Mesenchymal stem cell (in vitro differentiated cells and primary cell): ENCODE data around the gene OR2A5.

Experiments used
- DNase-seq: peaks from one replicate; pipeline ENCODE4 v3.0.0-alpha.2; 2013
- H2AFZ ChIP-seq: one replicate; pipeline ENCODE4 v1.6.1; 2013; ENCODE audit warnings: low read depth, mild to moderate bottlenecking, control low read depth, inconsistent platforms, low read length, moderate library complexity
- H2AK5ac ChIP-seq: 2 replicates; pipeline ENCODE4 v1.6.1; 2013; ENCODE audit warnings: low read length, moderate library complexity, mild to moderate bottlenecking, inconsistent platforms; ENCODE audit not compliant: severe bottlenecking
- H2BK120ac ChIP-seq: one replicate; pipeline ENCODE4 v1.6.1; 2013; ENCODE audit warnings: low read depth, mild to moderate bottlenecking, inconsistent platforms, low read length, moderate library complexity
- H2BK12ac ChIP-seq, 2 experiments: one replicate each; pipeline ENCODE4 v1.6.1; 2013; ENCODE audit warnings: inconsistent platforms in 2 of 2, low read length in 2 of 2, mild to moderate bottlenecking in 2 of 2, moderate library complexity in 2 of 2, control low read depth in 1 of 2
- H2BK15ac ChIP-seq: one replicate; pipeline ENCODE4 v1.6.1; 2013; ENCODE audit warnings: mild to moderate bottlenecking, low read depth, inconsistent platforms; ENCODE audit not compliant: poor library complexity, severe bottlenecking
- H2BK5ac ChIP-seq: 2 replicates; pipeline ENCODE4 v1.6.1; 2013; ENCODE audit warnings: low read depth, mild to moderate bottlenecking, low read length, control low read depth, inconsistent platforms; ENCODE audit not compliant: poor library complexity, severe bottlenecking
- H3K14ac ChIP-seq, 2 experiments: one replicate each; pipeline ENCODE4 v1.6.1; 2013; ENCODE audit warnings: inconsistent platforms in 2 of 2, low read length in 2 of 2, control low read depth in 1 of 2, mild to moderate bottlenecking in 1 of 2, moderate library complexity in 1 of 2
- H3K18ac ChIP-seq, 2 experiments: one replicate each; pipeline ENCODE4 v1.6.1; 2013; ENCODE audit warnings: inconsistent platforms in 2 of 2, low read length in 2 of 2, control low read depth in 1 of 2, low read depth in 1 of 2, mild to moderate bottlenecking in 1 of 2
- H3K23ac ChIP-seq, 2 experiments: one replicate each; pipeline ENCODE4 v1.6.1; 2013; ENCODE audit warnings: inconsistent platforms in 2 of 2, low read length in 2 of 2, mild to moderate bottlenecking in 2 of 2, moderate library complexity in 2 of 2, control low read depth in 1 of 2
- H3K27ac ChIP-seq: 2 replicates; pipeline ENCODE4 v1.5.1; 2013; ENCODE audit warnings: mild to moderate bottlenecking, moderate library complexity, low read length, control low read depth, inconsistent platforms; ENCODE audit not compliant: poor library complexity, severe bottlenecking
- H3K27me3 ChIP-seq, 2 experiments: 2 replicates each; pipeline versions ENCODE4 v1.6.1 to v1.7.0; 2013; ENCODE audit warnings: low read length in 2 of 2, mild to moderate bottlenecking in 2 of 2, moderate library complexity in 2 of 2, control low read depth in 1 of 2, inconsistent platforms in 1 of 2; ENCODE audit not compliant: control insufficient read depth in 1 of 2, insufficient read depth in 1 of 2
- H3K36me3 ChIP-seq, 2 experiments: 2 replicates each; pipeline versions ENCODE4 v1.6.1 to v1.7.0; 2013; ENCODE audit warnings: low read length in 2 of 2, control low read depth in 1 of 2, inconsistent platforms in 1 of 2, low read depth in 1 of 2, mild to moderate bottlenecking in 1 of 2; ENCODE audit not compliant: insufficient read depth in 2 of 2, control insufficient read depth in 1 of 2
- H3K4ac ChIP-seq, 2 experiments: one replicate each; pipeline ENCODE4 v1.6.1; 2013; ENCODE audit warnings: inconsistent platforms in 2 of 2, low read length in 2 of 2, mild to moderate bottlenecking in 2 of 2, moderate library complexity in 2 of 2, control low read depth in 1 of 2, low read depth in 1 of 2
- H3K4me1 ChIP-seq: 2 replicates; pipeline ENCODE4 v1.6.1; 2013; ENCODE audit warnings: low read depth, low read length, control low read depth; ENCODE audit not compliant: control insufficient read depth, insufficient read depth
- H3K4me2 ChIP-seq: 2 replicates; pipeline ENCODE4 v1.6.1; 2013; ENCODE audit warnings: low read length, mild to moderate bottlenecking, inconsistent platforms; ENCODE audit not compliant: poor library complexity, severe bottlenecking
- H3K4me3 ChIP-seq, 2 experiments: 2 replicates each; pipeline versions ENCODE4 v1.5.1 to v1.7.0; 2013; ENCODE audit warnings: low read length in 2 of 2, mild to moderate bottlenecking in 2 of 2, control low read depth in 1 of 2, low read depth in 1 of 2; ENCODE audit not compliant: insufficient read depth in 1 of 2
- H3K79me1 ChIP-seq: replicated peaks from 2 replicates; pipeline ENCODE4 v1.6.1; 2013; ENCODE audit warnings: mild to moderate bottlenecking, control low read depth, low read length, inconsistent platforms; ENCODE audit not compliant: poor library complexity, severe bottlenecking
- H3K9ac ChIP-seq: 2 replicates; pipeline ENCODE4 v1.7.0; 2013; ENCODE audit warnings: mild to moderate bottlenecking, low read length, moderate library complexity
- H3K9me3 ChIP-seq: 2 replicates; pipeline ENCODE4 v1.7.0; 2013; ENCODE audit warnings: mild to moderate bottlenecking, low read length; ENCODE audit not compliant: control insufficient read depth
- H4K8ac ChIP-seq: one replicate; pipeline ENCODE4 v1.6.1; 2013; ENCODE audit warnings: inconsistent platforms, mild to moderate bottlenecking, low read length, moderate library complexity
- H4K91ac ChIP-seq: one replicate; pipeline ENCODE4 v1.6.1; 2013; ENCODE audit warnings: mild to moderate bottlenecking, low read length, inconsistent platforms
- WGBS: methylation state at CpG from one replicate; pipeline ENCODE4 v1.1.7; 2013; ENCODE audit warnings: mixed read lengths; 5-methylcytosine and 5-hydroxymethylcytosine counted together

Gene OR2A5

GRCh38 chr7:144087230-144087629 is 38.5 kb downstream of the OR2A5 start:
- Histone ChIP-seq H3K14ac (no peak overlapping the region), H2AK5ac (no peak overlapping the region), H3K27me3 (no peaks in the 10 kb centered on the region), H2BK120ac (no peak overlapping the region), H2BK5ac (no peak overlapping the region), H3K4me1 (no peaks in the 10 kb centered on the region), H3K27ac (no peak overlapping the region), H2BK12ac (no peak overlapping the region), H3K9me3 (no peaks in the 10 kb centered on the region), H2AFZ (no peak overlapping the region), H3K9ac (no peak overlapping the region), H4K91ac (no peak overlapping the region), H3K23ac (no peak overlapping the region), H3K4me3 (no peak overlapping the region), H3K4ac (no peak overlapping the region), H3K79me1 (no peaks in the 10 kb centered on the region), H4K8ac (no peak overlapping the region), H2BK15ac (no peak overlapping the region), H3K18ac (no peak overlapping the region), H3K36me3 (no peaks in the 10 kb centered on the region), H3K4me2 (no peak overlapping the region)
- DNase-seq: no peak
- no CpG with 5 or more reads among the region's 1 CpG for WGBS

- Histone ChIP-seq H3K4me1 (no peaks in the 10 kb centered on the region), H3K4ac (no peak overlapping the region), H3K27me3 (no peaks in the 10 kb centered on the region), H3K36me3 (no peaks in the 10 kb centered on the region), H3K4me2 (no peak overlapping the region), H2BK15ac (no peak overlapping the region), H3K18ac (no peak overlapping the region), H3K9ac (no peak overlapping the region), H4K8ac (no peak overlapping the region), H4K91ac (no peak overlapping the region), H3K27ac (no peak overlapping the region), H2AFZ (no peak overlapping the region), H3K14ac (no peak overlapping the region), H2BK120ac (no peak overlapping the region), H2BK12ac (no peak overlapping the region), H2BK5ac (no peak overlapping the region), H3K79me1 (no peaks in the 10 kb centered on the region), H3K4me3 (no peak overlapping the region), H3K23ac (no peak overlapping the region), H2AK5ac (no peak overlapping the region), H3K9me3 (no peaks in the 10 kb centered on the region)
- no peak for DNase-seq
- 61% methylated on average over 1 of the region's 3 CpGs for WGBS
Measured at GRCh38 chr7:144090667-144091066, 41.9 kb downstream of the OR2A5 start.

GRCh38 chr7:144098776-144099175 is 50.0 kb downstream of the OR2A5 start:
- Histone ChIP-seq H3K4me3 (no peak overlapping the region), H3K4me2 (no peak overlapping the region), H3K4me1 (no peaks in the 10 kb centered on the region), H4K91ac (no peak overlapping the region), H3K9me3 (no peaks in the 10 kb centered on the region), H4K8ac (no peak overlapping the region), H3K27me3 (no peaks in the 10 kb centered on the region), H2AFZ (no peak overlapping the region), H3K14ac (no peak overlapping the region), H3K79me1 (no peaks in the 10 kb centered on the region), H3K4ac (no peak overlapping the region), H2BK12ac (no peak overlapping the region), H2BK15ac (no peak overlapping the region), H3K18ac (no peak overlapping the region), H3K23ac (no peak overlapping the region), H2BK120ac (no peak overlapping the region), H2BK5ac (no peak overlapping the region), H2AK5ac (no peak overlapping the region), H3K9ac (no peak overlapping the region), H3K36me3 (no peaks in the 10 kb centered on the region), H3K27ac (no peak overlapping the region)
- DNase-seq: no peak

- H2BK120ac ChIP-seq: no peak overlapping the region
- no peak overlapping the region for H3K23ac ChIP-seq
- no peak overlapping the region for H3K4me3 ChIP-seq
- WGBS: 51% methylated on average over 2 of the region's 3 CpGs
- no peak overlapping the region for H3K4ac ChIP-seq
- no peaks in the 10 kb centered on the region for H3K27me3 ChIP-seq
- H4K91ac ChIP-seq: no peak overlapping the region
- H4K8ac ChIP-seq: no peak overlapping the region
- H3K9me3 ChIP-seq: no peaks in the 10 kb centered on the region
- H2BK15ac ChIP-seq: no peak overlapping the region
- no peak overlapping the region for H2AK5ac ChIP-seq
- no peak overlapping the region for H3K9ac ChIP-seq
- no peak overlapping the region for H2BK12ac ChIP-seq
- no peak overlapping the region for H3K27ac ChIP-seq
- H2AFZ ChIP-seq: no peak overlapping the region
- no peak for DNase-seq
- no peaks in the 10 kb centered on the region for H3K36me3 ChIP-seq
- H2BK5ac ChIP-seq: no peak overlapping the region
- H3K18ac ChIP-seq: no peak overlapping the region
- no peaks in the 10 kb centered on the region for H3K79me1 ChIP-seq
- no peaks in the 10 kb centered on the region for H3K4me1 ChIP-seq
- H3K4me2 ChIP-seq: no peak overlapping the region
- no peak overlapping the region for H3K14ac ChIP-seq
Measured at GRCh38 chr7:144100607-144101006, 51.9 kb downstream of the OR2A5 start.
